ENCODE data around the gene UBE2G2. TPM values are rescaled to one million over a fixed set of nuclear protein-coding genes. Genes with fewer than 3 reads are reported as not detected.
A peak's percentile ranks its signal among the peaks of the same experiment; 100 is the strongest.

UBE2G2 gene
- total and polyA plus RNA-seq, 2 donors (not counting 1 experiment from before 2014, with no cell fraction given), result 49.7 to 61.9 TPM

- Histone ChIP-seq H4K20me1 (ENCODE audit: control insufficient read depth, extremely low read depth, insufficient read depth, low read length) (no peaks in the 10 kb centered on the region), H3K27ac (ENCODE audit: insufficient read depth, low read length) (no peak overlapping the region), H3K4me3 (replicated peaks in 1 of 4; ENCODE audit: control extremely low read depth in 1 of 4, insufficient read depth in 1 of 4, low read depth in 3 of 4, low read length in 4 of 4) (no peak overlapping the region), H2AFZ (ENCODE audit: low read length) (no peak overlapping the region), H3K36me3 (ENCODE audit: control insufficient read depth, insufficient read depth, low read length) (no peaks in the 10 kb centered on the region), H3K27me3 (ENCODE audit: control insufficient read depth, insufficient read depth, low read length) (no peaks in the 10 kb centered on the region), H3K9me3 (ENCODE audit: control insufficient read depth, insufficient read depth, low read depth, low read length) (no peaks in the 10 kb centered on the region), H3K79me2 (ENCODE audit: control insufficient read depth, insufficient read depth, low read length) (peaks cover 36% of the 10 kb centered on the region), H3K9ac (ENCODE audit: insufficient read depth, low read length) (no peak overlapping the region), H3K4me1 (ENCODE audit: control insufficient read depth, extremely low read depth, insufficient read depth, low read length) (no peaks in the 10 kb centered on the region), H3K4me2 (ENCODE audit: extremely low read depth, insufficient read depth, low read length) (no peak overlapping the region)
- DNase-seq (ENCODE audit: low read depth in 2 of 2), result peak in 1 of 2 donors; percentile 83
- TF ChIP-seq EZH2 (IDR thresholded peaks at IDR 0.05; ENCODE audit: low read length, missing control alignments) (no peak), CTCF (conservative IDR thresholded peaks at IDR 0.05 in 1 of 2, IDR thresholded peaks at IDR 0.05 in 1 of 2; ENCODE audit: low read depth in 1 of 2, low read length in 2 of 2) (no peak)
Observed at GRCh38 chr21:44789880-44790279, 11.7 kb downstream of the UBE2G2 start.

GRCh38 chr21:44785620-44786335 lies 15.8 kb downstream of the UBE2G2 start:
- TF ChIP-seq EZH2 (IDR thresholded peaks at IDR 0.05; ENCODE audit: low read length, missing control alignments) (no peak), CTCF (conservative IDR thresholded peaks at IDR 0.05 in 1 of 2, IDR thresholded peaks at IDR 0.05 in 1 of 2; ENCODE audit: low read depth in 1 of 2, low read length in 2 of 2) (no peak)
- H4K20me1 ChIP-seq (ENCODE audit: control insufficient read depth, extremely low read depth, insufficient read depth, low read length), result no peaks in the 10 kb centered on the region
- no peaks in the 10 kb centered on the region for H3K27me3 ChIP-seq (ENCODE audit: control insufficient read depth, insufficient read depth, low read length)
- no peaks in the 10 kb centered on the region for H3K9me3 ChIP-seq (ENCODE audit: control insufficient read depth, insufficient read depth, low read depth, low read length)
- no peak overlapping the region for H3K27ac ChIP-seq (ENCODE audit: insufficient read depth, low read length)
- H3K4me1 ChIP-seq (ENCODE audit: control insufficient read depth, extremely low read depth, insufficient read depth, low read length), result no peaks in the 10 kb centered on the region
- H3K79me2 ChIP-seq (ENCODE audit: control insufficient read depth, insufficient read depth, low read length), result peaks cover 24% of the 10 kb centered on the region
- H3K4me3 ChIP-seq (replicated peaks in 1 of 4; ENCODE audit: control extremely low read depth in 1 of 4, insufficient read depth in 1 of 4, low read depth in 3 of 4, low read length in 4 of 4), result no peak overlapping the region
- DNase-seq (ENCODE audit: low read depth in 2 of 2), result peak; percentile 28 to 75
- no peak overlapping the region for H3K9ac ChIP-seq (ENCODE audit: insufficient read depth, low read length)
- H3K4me2 ChIP-seq (ENCODE audit: extremely low read depth, insufficient read depth, low read length), result no peak overlapping the region
- H3K36me3 ChIP-seq (ENCODE audit: control insufficient read depth, insufficient read depth, low read length), result no peaks in the 10 kb centered on the region
- H2AFZ ChIP-seq (ENCODE audit: low read length), result no peak overlapping the region

GRCh38 chr21:44784810-44785209 lies 16.8 kb downstream of the UBE2G2 start:
- Histone ChIP-seq H4K20me1 (ENCODE audit: control insufficient read depth, extremely low read depth, insufficient read depth, low read length) (no peaks in the 10 kb centered on the region), H3K4me2 (ENCODE audit: extremely low read depth, insufficient read depth, low read length) (no peak overlapping the region), H2AFZ (ENCODE audit: low read length) (no peak overlapping the region), H3K27me3 (ENCODE audit: control insufficient read depth, insufficient read depth, low read length) (no peaks in the 10 kb centered on the region), H3K9ac (ENCODE audit: insufficient read depth, low read length) (no peak overlapping the region), H3K27ac (ENCODE audit: insufficient read depth, low read length) (no peak overlapping the region), H3K4me1 (ENCODE audit: control insufficient read depth, extremely low read depth, insufficient read depth, low read length) (no peaks in the 10 kb centered on the region), H3K9me3 (ENCODE audit: control insufficient read depth, insufficient read depth, low read depth, low read length) (no peaks in the 10 kb centered on the region), H3K36me3 (ENCODE audit: control insufficient read depth, insufficient read depth, low read length) (no peaks in the 10 kb centered on the region), H3K79me2 (ENCODE audit: control insufficient read depth, insufficient read depth, low read length) (peaks cover 24% of the 10 kb centered on the region), H3K4me3 (replicated peaks in 1 of 4; ENCODE audit: control extremely low read depth in 1 of 4, insufficient read depth in 1 of 4, low read depth in 3 of 4, low read length in 4 of 4) (no peak overlapping the region)
- DNase-seq (ENCODE audit: low read depth in 2 of 2), result no peak
- TF ChIP-seq EZH2 (IDR thresholded peaks at IDR 0.05; ENCODE audit: low read length, missing control alignments), result no peak

All from fibroblast of lung (primary cell).